B cell (primary cell): ENCODE results near the gene ZNF496. TPM values are rescaled to one million over a fixed set of nuclear protein-coding genes. Genes with fewer than 3 reads are reported as not detected.

Experiments used
- ATAC-seq: fragments of 200-7000 bp; cut with Tn5 transposase; one replicate; pipeline ENCODE4 v1.10.0; 2021; ENCODE audit warnings: low read depth, mild to moderate bottlenecking, moderate number of reproducible peaks, moderate library complexity
- CTCF ChIA-PET: fragments of 350-600 bp; sonication (Branson Sonifier 250); formaldehyde crosslinking; loops from one replicate; lab custom pipeline; 2021; ENCODE audit warnings: antibody characterized with exemption, inconsistent platforms; lab: Charles Lee
- POLR2A ChIA-PET: fragments of 350-600 bp; sonication (Branson Sonifier 250); formaldehyde crosslinking; loops from one replicate; lab custom pipeline; 2021; ENCODE audit warnings: antibody characterized with exemption; lab: Charles Lee
- DNase-seq: peaks from one replicate; pipeline ENCODE4 v3.0.0; 2013
- H2AFZ ChIP-seq: 2 replicates; pipeline ENCODE4 v1.6.1; 2012; ENCODE audit warnings: mild to moderate bottlenecking, low read depth, low read length; ENCODE audit not compliant: insufficient read depth, poor library complexity, severe bottlenecking
- H3K27ac ChIP-seq, 2 donors: 1 replicate in 1 of 2; 2 replicates in 1 of 2; pipeline ENCODE4 v1.5.1; 2012 to 2013; ENCODE audit warnings: low read length in 2 of 2, mild to moderate bottlenecking in 2 of 2, moderate library complexity in 1 of 2
- H3K27me3 ChIP-seq, 4 experiments: fragments of 200-600 bp in 1 of 4; sonication (generic) in 1 of 4; replicated peaks in 1 of 4; 1 replicate in 2 of 4; 2 replicates in 2 of 4; pipeline versions ENCODE4 v1.6.1 to v1.7.0; 2013 to 2016; ENCODE audit warnings: low read length in 3 of 4, mild to moderate bottlenecking in 2 of 4, mixed read lengths in 1 of 4, moderate library complexity in 1 of 4; ENCODE audit not compliant: insufficient read depth in 4 of 4, control insufficient read depth in 3 of 4; ENCODE audit errors: control extremely low read depth in 1 of 4
- H3K36me3 ChIP-seq, 2 experiments: replicated peaks in 1 of 2; 1 replicate in 1 of 2; 2 replicates in 1 of 2; pipeline versions ENCODE4 v1.6.1 to v1.7.1; 2013; ENCODE audit warnings: low read length in 1 of 2; ENCODE audit not compliant: insufficient read depth in 2 of 2, control insufficient read depth in 1 of 2; ENCODE audit errors: control extremely low read depth in 1 of 2, extremely low read depth in 1 of 2
- H3K4me1 ChIP-seq, 2 donors: fragments of 200-600 bp in 1 of 2; sonication (generic) in 1 of 2; 1 replicate in 1 of 2; 2 replicates in 1 of 2; pipeline versions ENCODE4 v1.5.1 to v1.6.1; 2013 to 2017; ENCODE audit warnings: low read length in 2 of 2; ENCODE audit not compliant: control insufficient read depth in 2 of 2, insufficient read depth in 2 of 2
- H3K4me2 ChIP-seq: replicated peaks from 2 replicates; pipeline ENCODE3; 2012; ENCODE audit warnings: mild to moderate bottlenecking, low read depth, low read length; ENCODE audit not compliant: poor library complexity, severe bottlenecking
- H3K4me3 ChIP-seq, 5 experiments: fragments of 200-600 bp in 1 of 5; sonication (generic) in 1 of 5; 1 replicate in 3 of 5; 2 replicates in 2 of 5; pipeline versions ENCODE4 v1.5.1 to v1.7.0; 2011 to 2016; ENCODE audit warnings: low read length in 4 of 5, mild to moderate bottlenecking in 4 of 5, low read depth in 2 of 5, control low read depth in 1 of 5, moderate library complexity in 1 of 5; ENCODE audit not compliant: insufficient read depth in 1 of 5; ENCODE audit errors: control extremely low read depth in 1 of 5, extremely low read depth in 1 of 5
- H3K79me2 ChIP-seq: fragments of 200-600 bp; sonication (generic); one replicate; pipeline ENCODE4 v1.6.0; 2016; ENCODE audit warnings: low read length; ENCODE audit not compliant: control insufficient read depth, insufficient read depth
- H3K9ac ChIP-seq: fragments of 200-600 bp; sonication (generic); 2 replicates; pipeline ENCODE4 v1.6.1; 2017; ENCODE audit warnings: mild to moderate bottlenecking, low read length, moderate library complexity
- H3K9me3 ChIP-seq, 3 donors: one replicate each; pipeline versions ENCODE4 v1.6.1 to v1.7.1; 2013; ENCODE audit warnings: low read length in 2 of 3; ENCODE audit not compliant: control insufficient read depth in 2 of 3, insufficient read depth in 1 of 3; ENCODE audit errors: control extremely low read depth in 1 of 3
- H4K20me1 ChIP-seq: 2 replicates; pipeline ENCODE4 v1.6.0; 2012; ENCODE audit warnings: mild to moderate bottlenecking, low read length; ENCODE audit not compliant: insufficient read depth, control insufficient read depth, poor library complexity, severe bottlenecking
- H3K27ac Mint-ChIP-seq: one replicate; pipeline ENCODE4 v1.8.0; 2021; ENCODE audit warnings: mixed read lengths
- H3K27me3 Mint-ChIP-seq: one replicate; pipeline ENCODE4 v1.8.0; 2021; ENCODE audit warnings: mixed read lengths
- H3K4me1 Mint-ChIP-seq: one replicate; pipeline ENCODE4 v1.8.0; 2021; ENCODE audit warnings: mixed read lengths
- H3K4me3 Mint-ChIP-seq: one replicate; pipeline ENCODE4 v1.8.0; 2021; ENCODE audit warnings: mixed read lengths
- H3K9me3 Mint-ChIP-seq: one replicate; pipeline ENCODE4 v1.8.0; 2022; ENCODE audit warnings: mixed read lengths; ENCODE audit not compliant: insufficient read depth
- EZH2 ChIP-seq: IDR thresholded peaks from 2 replicates; pipeline ENCODE4 v1.6.1; 2012; ENCODE audit warnings: borderline replicate concordance, low read depth, mild to moderate bottlenecking, moderate library complexity, low read length; ENCODE audit not compliant: insufficient read depth, poor library complexity, severe bottlenecking
- WGBS: methylation state at CpG from one replicate; pipeline ENCODE4 v1.1.5; 2013; ENCODE audit warnings: missing lambda C conversion rate; ENCODE audit not compliant: insufficient coverage; 5-methylcytosine and 5-hydroxymethylcytosine counted together
- intact Hi-C: fragments of 100-400 bp; cut with micrococcal nuclease; formaldehyde crosslinking; loops from one replicate; pipeline ENCODE4 v1.10.0; 2022
- polyA plus RNA-seq: library from polyadenylated mRNA; depleted of rRNA; stranded (reverse); fragments of >200 nt; gene quantifications from 2 replicates; pipeline ENCODE4 v1.2.3, GENCODE V29; 2012
- total RNA-seq, 2 donors: library from RNA; stranded (reverse); fragments of 120-200 nt in 1 of 2; gene quantifications; 1 replicate in 1 of 2; 2 replicates in 1 of 2; pipeline versions ENCODE4 v1.2.3 to v1.2.4, GENCODE V29; 2013 to 2022
- TF ChIP-seq, protein P1 (sequence below): fragments of 200-600 bp; IDR thresholded peaks from one replicate; pipeline ENCODE4 v1.8.0; 2022; ENCODE audit warnings: antibody characterized with exemption, mild to moderate bottlenecking

Gene ZNF496
- total and polyA plus RNA-seq, 2 donors (not counting 1 experiment from before 2014, with no cell fraction given), result 9.9 to 22.6 TPM

DNA sequence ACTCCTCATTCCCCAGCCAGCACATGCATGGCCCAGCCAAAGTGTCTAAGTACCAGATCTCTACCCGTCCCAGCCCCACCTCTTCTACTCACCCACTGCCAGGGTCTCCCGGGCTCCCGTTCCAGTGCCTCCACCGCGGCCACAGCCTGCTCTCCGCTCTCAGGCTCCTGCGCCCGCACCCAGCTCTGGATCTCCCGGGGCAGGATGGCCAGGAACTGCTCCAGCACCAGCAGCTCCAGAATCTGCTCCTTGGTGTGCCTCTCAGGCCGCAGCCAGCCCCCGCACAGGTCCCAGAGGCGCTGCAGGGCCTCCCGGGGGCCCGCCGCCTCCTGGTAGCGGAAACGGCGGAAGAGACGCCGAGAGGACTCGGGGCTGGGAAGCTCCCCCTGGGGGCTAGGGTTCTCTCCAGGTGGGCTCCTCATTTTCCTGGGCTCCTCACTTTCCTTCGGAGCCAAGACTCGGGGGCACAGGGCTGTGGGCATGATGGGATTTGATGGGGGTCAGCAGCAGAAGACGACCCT, 2.5 kb downstream of the ZNF496 start:
- no peak overlapping the region for H3K9ac ChIP-seq
- DNase-seq, result no peak
- TF ChIP-seq EZH2, result no peak
- TF ChIP-seq, protein P1, sequence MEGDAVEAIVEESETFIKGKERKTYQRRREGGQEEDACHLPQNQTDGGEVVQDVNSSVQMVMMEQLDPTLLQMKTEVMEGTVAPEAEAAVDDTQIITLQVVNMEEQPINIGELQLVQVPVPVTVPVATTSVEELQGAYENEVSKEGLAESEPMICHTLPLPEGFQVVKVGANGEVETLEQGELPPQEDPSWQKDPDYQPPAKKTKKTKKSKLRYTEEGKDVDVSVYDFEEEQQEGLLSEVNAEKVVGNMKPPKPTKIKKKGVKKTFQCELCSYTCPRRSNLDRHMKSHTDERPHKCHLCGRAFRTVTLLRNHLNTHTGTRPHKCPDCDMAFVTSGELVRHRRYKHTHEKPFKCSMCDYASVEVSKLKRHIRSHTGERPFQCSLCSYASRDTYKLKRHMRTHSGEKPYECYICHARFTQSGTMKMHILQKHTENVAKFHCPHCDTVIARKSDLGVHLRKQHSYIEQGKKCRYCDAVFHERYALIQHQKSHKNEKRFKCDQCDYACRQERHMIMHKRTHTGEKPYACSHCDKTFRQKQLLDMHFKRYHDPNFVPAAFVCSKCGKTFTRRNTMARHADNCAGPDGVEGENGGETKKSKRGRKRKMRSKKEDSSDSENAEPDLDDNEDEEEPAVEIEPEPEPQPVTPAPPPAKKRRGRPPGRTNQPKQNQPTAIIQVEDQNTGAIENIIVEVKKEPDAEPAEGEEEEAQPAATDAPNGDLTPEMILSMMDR, result no peak
- POLR2A ChIA-PET, result no interaction called here
- intact Hi-C loops, result no loop called here
- H4K20me1 ChIP-seq, result peaks cover 4% of the 10 kb centered on the region
- Mint-ChIP-seq H3K27ac (no peak overlapping the region), H3K9me3 (no peaks in the 10 kb centered on the region), H3K27me3 (no peaks in the 10 kb centered on the region), H3K4me1 (peaks cover 17% of the 10 kb centered on the region), H3K4me3 (peak overlapping the region; percentile 59)
- no peaks in the 10 kb centered on the region for H3K9me3 ChIP-seq
- H2AFZ ChIP-seq, result no peak overlapping the region
- peaks cover 15 to 17% of the 10 kb centered on the region in 2 donors for H3K4me1 ChIP-seq
- CTCF ChIA-PET, result no interaction called here
- over 99% methylated on average over 22 of the region's 24 CpGs for WGBS
- no peak for ATAC-seq
- no peak overlapping the region for H3K4me3 ChIP-seq
- no peak overlapping the region for H3K4me2 ChIP-seq
- no peak overlapping the region for H3K27ac ChIP-seq
- peaks cover 7% of the 10 kb centered on the region for H3K79me2 ChIP-seq
- peaks cover 0 to 4% (median 0%) of the 10 kb centered on the region in 4 experiments for H3K27me3 ChIP-seq
- H3K36me3 ChIP-seq, result peaks cover 1 to 9% of the 10 kb centered on the region in 2 experiments

DNA sequence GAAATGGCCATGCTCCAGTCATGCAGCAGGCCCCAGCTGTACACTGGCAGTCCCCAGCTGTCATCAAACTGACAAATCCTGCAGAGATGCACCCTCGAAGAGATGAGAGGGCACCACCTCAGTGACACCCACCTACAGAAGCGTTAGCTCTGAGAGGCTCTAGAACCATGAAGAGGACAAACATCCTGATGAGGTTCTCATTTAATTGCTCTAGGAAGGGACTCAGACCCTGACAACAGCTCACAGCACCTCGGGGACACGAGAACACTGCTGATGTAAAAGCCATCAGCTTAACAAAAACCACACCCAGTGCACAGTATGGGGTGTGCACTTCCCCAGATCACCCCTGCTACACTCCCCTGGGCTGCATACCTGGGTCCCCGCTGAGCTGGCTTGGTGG, 3.4 kb downstream of the ZNF496 start:
- WGBS, result 99% methylated on average over 5 of the region's 5 CpGs
- Histone ChIP-seq H3K27me3 (peaks cover 0 to 4% (median 0%) of the 10 kb centered on the region in 4 experiments), H3K36me3 (peaks cover 2 to 9% of the 10 kb centered on the region in 2 experiments), H3K4me2 (no peak overlapping the region), H3K9me3 (no peaks in the 10 kb centered on the region), H3K27ac (no peak overlapping the region), H4K20me1 (peaks cover 4% of the 10 kb centered on the region), H3K9ac (no peak overlapping the region), H3K4me3 (no peak overlapping the region), H3K4me1 (peaks cover 15 to 17% of the 10 kb centered on the region in 2 donors), H2AFZ (no peak overlapping the region), H3K79me2 (peaks cover 7% of the 10 kb centered on the region)
- DNase-seq (no peak), ATAC-seq (no peak)
- H3K9me3 Mint-ChIP-seq, result no peaks in the 10 kb centered on the region
- POLR2A ChIA-PET, result no interaction called here
- H3K27me3 Mint-ChIP-seq, result no peaks in the 10 kb centered on the region
- intact Hi-C loops, result no loop called here
- H3K4me1 Mint-ChIP-seq, result peaks cover 17% of the 10 kb centered on the region
- no peak overlapping the region for H3K27ac Mint-ChIP-seq
- H3K4me3 Mint-ChIP-seq, result no peak overlapping the region
- CTCF ChIA-PET, result no interaction called here
- no peak for TF ChIP-seq EZH2
- TF ChIP-seq, protein P1, result no peak
